Mesendoderm (in vitro differentiated cells): ENCODE measurements around the gene GINS1.

Source experiments
- DNase-seq: peaks from one replicate; pipeline ENCODE4 v3.0.0; 2013
- H2AK5ac ChIP-seq: 2 replicates; pipeline ENCODE4 v1.6.1; 2013; ENCODE audit warnings: low read length, inconsistent platforms
- H2BK120ac ChIP-seq: 2 replicates; pipeline ENCODE4 v1.6.1; 2013; ENCODE audit warnings: low read depth, mild to moderate bottlenecking, low read length, moderate library complexity, mixed read lengths
- H2BK15ac ChIP-seq: replicated peaks from 2 replicates; pipeline ENCODE4 v1.6.1; 2013; ENCODE audit warnings: low read depth, mild to moderate bottlenecking, moderate library complexity
- H2BK5ac ChIP-seq: 2 replicates; pipeline ENCODE4 v1.6.1; 2013; ENCODE audit warnings: low read length, inconsistent platforms
- H3K18ac ChIP-seq: 2 replicates; pipeline ENCODE4 v1.6.1; 2013; ENCODE audit warnings: mild to moderate bottlenecking, low read length, mixed read lengths
- H3K23ac ChIP-seq: one replicate; pipeline ENCODE4 v1.6.1; 2013; ENCODE audit warnings: low read length
- H3K27ac ChIP-seq: 2 replicates; pipeline ENCODE4 v1.5.1; 2013; ENCODE audit warnings: low read depth, mild to moderate bottlenecking, inconsistent platforms, low read length, moderate library complexity
- H3K27me3 ChIP-seq: 2 replicates; pipeline ENCODE4 v1.6.1; 2013; ENCODE audit warnings: low read length, control low read depth, mild to moderate bottlenecking, inconsistent platforms; ENCODE audit not compliant: insufficient read depth, poor library complexity
- H3K36me3 ChIP-seq: 2 replicates; pipeline ENCODE4 v1.6.1; 2013; ENCODE audit warnings: low read length, inconsistent platforms; ENCODE audit not compliant: control insufficient read depth, insufficient read depth
- H3K4ac ChIP-seq: one replicate; pipeline ENCODE4 v1.6.1; 2013; ENCODE audit warnings: low read depth, mild to moderate bottlenecking, low read length, moderate library complexity
- H3K4me1 ChIP-seq: 2 replicates; pipeline ENCODE4 v1.6.1; 2013; ENCODE audit warnings: low read depth, low read length, inconsistent platforms; ENCODE audit not compliant: control insufficient read depth
- H3K4me2 ChIP-seq: 2 replicates; pipeline ENCODE4 v1.6.1; 2013; ENCODE audit warnings: low read length
- H3K4me3 ChIP-seq: 2 replicates; pipeline ENCODE4 v1.5.1; 2013; ENCODE audit warnings: mild to moderate bottlenecking, low read length
- H3K56ac ChIP-seq: one replicate; pipeline ENCODE4 v1.6.1; 2013; ENCODE audit warnings: low read length
- H3K79me1 ChIP-seq: 2 replicates; pipeline ENCODE4 v1.6.1; 2013; ENCODE audit warnings: low read length, inconsistent platforms
- H3K79me2 ChIP-seq: 2 replicates; pipeline ENCODE4 v1.6.1; 2013; ENCODE audit warnings: mild to moderate bottlenecking, low read length; ENCODE audit not compliant: control insufficient read depth, insufficient read depth
- H3K9ac ChIP-seq: 2 replicates; pipeline ENCODE4 v1.6.1; 2013; ENCODE audit warnings: low read length, inconsistent platforms
- H4K5ac ChIP-seq: one replicate; pipeline ENCODE4 v1.6.1; 2013; ENCODE audit warnings: low read length
- H4K8ac ChIP-seq: one replicate; pipeline ENCODE4 v1.6.1; 2013; ENCODE audit warnings: low read depth, mild to moderate bottlenecking, control low read depth, low read length, moderate library complexity
- WGBS: extraction: QIAGEN DNeasy Blood & Tissue Kit; methylation state at CpG from one replicate; pipeline ENCODE4 v1.1.7; 2013; ENCODE audit warnings: low lambda C conversion rate, missing lambda C conversion rate; ENCODE audit not compliant: insufficient coverage; ENCODE audit errors: extremely low coverage; 5-methylcytosine and 5-hydroxymethylcytosine counted together

GINS1 gene

GRCh38 chr20:25466846-25467245, 59.4 kb downstream of the GINS1 start:
- Histone ChIP-seq H2BK15ac (no peak overlapping the region), H3K36me3 (peaks cover 18% of the 10 kb centered on the region), H4K8ac (no peak overlapping the region), H2BK5ac (no peak overlapping the region), H3K4me2 (no peak overlapping the region), H2BK120ac (no peak overlapping the region), H3K4ac (no peak overlapping the region), H3K4me3 (no peak overlapping the region), H4K5ac (no peak overlapping the region), H3K9ac (no peak overlapping the region), H3K79me2 (no peaks in the 10 kb centered on the region), H3K27me3 (no peaks in the 10 kb centered on the region), H3K79me1 (peaks cover 7% of the 10 kb centered on the region), H3K27ac (no peak overlapping the region), H3K23ac (no peak overlapping the region), H3K18ac (no peak overlapping the region), H2AK5ac (no peak overlapping the region), H3K56ac (no peak overlapping the region), H3K4me1 (no peaks in the 10 kb centered on the region)
- no peak for DNase-seq
- WGBS: no CpG with 5 or more reads among the region's 7 CpGs

- Histone ChIP-seq H4K8ac (no peak overlapping the region), H3K18ac (no peak overlapping the region), H2BK120ac (no peak overlapping the region), H3K79me1 (peaks cover 7% of the 10 kb centered on the region), H3K56ac (no peak overlapping the region), H3K23ac (no peak overlapping the region), H3K36me3 (peaks cover 14% of the 10 kb centered on the region), H3K79me2 (no peaks in the 10 kb centered on the region), H4K5ac (no peak overlapping the region), H2BK15ac (no peak overlapping the region), H3K4me1 (no peaks in the 10 kb centered on the region), H3K27me3 (no peaks in the 10 kb centered on the region), H2BK5ac (no peak overlapping the region), H3K9ac (no peak overlapping the region), H3K4ac (no peak overlapping the region), H3K4me3 (no peak overlapping the region), H2AK5ac (no peak overlapping the region), H3K4me2 (no peak overlapping the region), H3K27ac (no peak overlapping the region)
- DNase-seq: no peak
- no CpG with 5 or more reads among the region's 8 CpGs for WGBS
Observed at GRCh38 chr20:25467441-25467840, 60.0 kb downstream of the GINS1 start.

GRCh38 chr20:25468126-25469075, 60.9 kb downstream of the GINS1 start:
- Histone ChIP-seq H3K18ac (no peak overlapping the region), H4K8ac (no peak overlapping the region), H3K79me2 (no peaks in the 10 kb centered on the region), H3K4me1 (no peaks in the 10 kb centered on the region), H3K9ac (no peak overlapping the region), H3K4ac (no peak overlapping the region), H3K4me2 (no peak overlapping the region), H3K27me3 (no peaks in the 10 kb centered on the region), H2BK120ac (no peak overlapping the region), H2AK5ac (no peak overlapping the region), H3K36me3 (peaks cover 14% of the 10 kb centered on the region), H2BK15ac (no peak overlapping the region), H2BK5ac (no peak overlapping the region), H3K56ac (no peak overlapping the region), H3K27ac (no peak overlapping the region), H3K4me3 (no peak overlapping the region), H3K23ac (no peak overlapping the region), H4K5ac (no peak overlapping the region), H3K79me1 (peaks cover 9% of the 10 kb centered on the region)
- no peak for DNase-seq
- WGBS: no CpG with 5 or more reads among the region's 18 CpGs

- no peaks in the 10 kb centered on the region for H3K27me3 ChIP-seq
Observed at GRCh38 chr20:25469558-25469957, 62.1 kb downstream of the GINS1 start.

GRCh38 chr20:25470045-25470444, 62.6 kb downstream of the GINS1 start:
- Histone ChIP-seq H2BK15ac (no peak overlapping the region), H4K5ac (no peak overlapping the region), H2BK5ac (no peak overlapping the region), H3K56ac (no peak overlapping the region), H3K9ac (no peak overlapping the region), H3K4ac (no peak overlapping the region), H3K36me3 (peaks cover 5% of the 10 kb centered on the region), H3K79me1 (peaks cover 9% of the 10 kb centered on the region), H4K8ac (no peak overlapping the region), H3K18ac (no peak overlapping the region), H2BK120ac (no peak overlapping the region), H3K4me3 (no peak overlapping the region), H3K27me3 (no peaks in the 10 kb centered on the region), H3K4me2 (no peak overlapping the region), H3K4me1 (no peaks in the 10 kb centered on the region), H3K23ac (no peak overlapping the region), H3K79me2 (no peaks in the 10 kb centered on the region), H2AK5ac (no peak overlapping the region), H3K27ac (no peak overlapping the region)
- no CpG with 5 or more reads among the region's 13 CpGs for WGBS
- peak; percentile 75 for DNase-seq

More at GRCh38 chr20:25469558-25469957, 62.1 kb downstream of the GINS1 start:
- H3K9ac ChIP-seq: no peak overlapping the region
- no peak for DNase-seq
- H3K4me1 ChIP-seq: no peaks in the 10 kb centered on the region
- H2AK5ac ChIP-seq: no peak overlapping the region
- no peak overlapping the region for H3K56ac ChIP-seq
- H3K4me3 ChIP-seq: no peak overlapping the region
- H4K5ac ChIP-seq: no peak overlapping the region
- H3K4me2 ChIP-seq: no peak overlapping the region
- peaks cover 9% of the 10 kb centered on the region for H3K79me1 ChIP-seq
- no peak overlapping the region for H3K23ac ChIP-seq
- no peaks in the 10 kb centered on the region for H3K79me2 ChIP-seq
- H3K36me3 ChIP-seq: peaks cover 9% of the 10 kb centered on the region
- no peak overlapping the region for H3K18ac ChIP-seq
- H2BK120ac ChIP-seq: no peak overlapping the region
- no peak overlapping the region for H2BK5ac ChIP-seq
- H3K27ac ChIP-seq: no peak overlapping the region
- no peak overlapping the region for H2BK15ac ChIP-seq
- no CpG with 5 or more reads among the region's 13 CpGs for WGBS
- no peak overlapping the region for H3K4ac ChIP-seq
- H4K8ac ChIP-seq: no peak overlapping the region
